HG03045 (cell line): ENCODE results near the gene SIRT3.

ENCODE experiments used
- ATAC-seq: cut with Tn5 transposase; IDR thresholded peaks from one replicate; pipeline ENCODE4 v1.9.1; 2021; ENCODE audit warnings: mild to moderate bottlenecking, moderate library complexity; ENCODE audit not compliant: unreplicated experiment

SIRT3 gene

GRCh38 chr11:235997-236773, at the start of gene SIRT3:
Gene SIRT3 (minus strand): TSS chr11:236342. CDS start chr11:236328, 14 bp downstream.
- ATAC-seq = peak; percentile 62

- no peak for ATAC-seq
Observed at GRCh38 chr11:285894-286220, 49.7 kb upstream of the SIRT3 start.

GRCh38 chr11:285021-285893, 49.1 kb upstream of the SIRT3 start:
- ATAC-seq = no peak

GRCh38 chr11:284105-285020, 48.2 kb upstream of the SIRT3 start:
- no peak for ATAC-seq

GRCh38 chr11:283405-284104, 47.4 kb upstream of the SIRT3 start:
- no peak for ATAC-seq

GRCh38 chr11:282630-283360, 46.7 kb upstream of the SIRT3 start:
- no peak for ATAC-seq

- no peak for ATAC-seq
Observed at GRCh38 chr11:282171-282570, 46.0 kb upstream of the SIRT3 start.

- ATAC-seq = no peak
Observed at GRCh38 chr11:281486-282161, 45.5 kb upstream of the SIRT3 start.

GRCh38 chr11:280706-281485, 44.8 kb upstream of the SIRT3 start:
- ATAC-seq = no peak

- ATAC-seq = no peak
Observed at GRCh38 chr11:279966-280705, 44.0 kb upstream of the SIRT3 start.

- no peak for ATAC-seq
Observed at GRCh38 chr11:279040-279965, 43.2 kb upstream of the SIRT3 start.

GRCh38 chr11:278001-278951, 42.1 kb upstream of the SIRT3 start, which contains the start of gene NLRP6:
Gene NLRP6 (plus strand): TSS chr11:278407. CDS start chr11:278570, 163 bp downstream.
- ATAC-seq = no peak

- ATAC-seq = no peak
Observed at GRCh38 chr11:276219-276618, 40.1 kb upstream of the SIRT3 start.

- ATAC-seq = no peak
Observed at GRCh38 chr11:272931-273198, 36.7 kb upstream of the SIRT3 start.

- no peak for ATAC-seq
Observed at GRCh38 chr11:272195-272930, 36.2 kb upstream of the SIRT3 start.
